IMR-90 (cell line): ENCODE measurements around the gene ASMTL. TPM values are rescaled to one million over a fixed set of nuclear protein-coding genes. Genes with fewer than 3 reads are reported as not detected.
"Not testable (repeated sequence)": the region's sequence is repeated elsewhere in the genome, so short reads cannot be mapped to it uniquely, and the experiment has no call there.

Experiments
- ATAC-seq: fragments of 200-7000 bp; cut with Tn5 transposase; 2 replicates; pipeline ENCODE4 v1.9.1; 2020; ENCODE audit warnings: low read depth, mild to moderate bottlenecking, moderate library complexity
- BruUV-seq: library from RNA; stranded (reverse); fragments of 400-500 nt; replicated peaks from 2 replicates; lab custom pipeline; 2021; lab: Mats Ljungman, UMichigan
- CTCF ChIA-PET: fragments of 300-600 bp; formaldehyde crosslinking; extraction: SDS; loops from one replicate; lab custom pipeline; 2021; ENCODE audit warnings: antibody characterized with exemption; lab: Yijun Ruan, JAX
- POLR2A ChIA-PET: fragments of 300-600 bp; sonication (Branson Sonifier 250); formaldehyde crosslinking; loops from one replicate; lab custom pipeline; 2022; ENCODE audit warnings: antibody characterized with exemption; ENCODE audit not compliant: unreplicated experiment; lab: Charles Lee
- DNase-seq: peaks from one replicate; pipeline ENCODE4 v3.0.0; 2013
- H2AFZ ChIP-seq: replicated peaks from 2 replicates; pipeline ENCODE3; 2013; ENCODE audit warnings: low read length, mild to moderate bottlenecking; ENCODE audit not compliant: poor library complexity
- H2AK5ac ChIP-seq: 2 replicates; pipeline ENCODE4 v1.6.1; 2013; ENCODE audit warnings: low read depth, low read length, inconsistent platforms
- H2AK9ac ChIP-seq: replicated peaks from 2 replicates; pipeline ENCODE3; 2013; ENCODE audit warnings: mild to moderate bottlenecking, low read depth, low read length, moderate library complexity; ENCODE audit not compliant: poor library complexity
- H2BK120ac ChIP-seq: 2 replicates; pipeline ENCODE4 v1.6.1; 2013; ENCODE audit warnings: low read depth, low read length, inconsistent platforms
- H2BK15ac ChIP-seq: 3 replicates; pipeline ENCODE4 v1.6.1; 2013; ENCODE audit warnings: low read depth, low read length, inconsistent platforms
- H2BK20ac ChIP-seq: 2 replicates; pipeline ENCODE4 v1.6.1; 2013; ENCODE audit warnings: low read depth, mild to moderate bottlenecking, inconsistent platforms, low read length, moderate library complexity
- H2BK5ac ChIP-seq: 2 replicates; pipeline ENCODE4 v1.6.1; 2013; ENCODE audit warnings: mild to moderate bottlenecking, low read depth, low read length, inconsistent platforms; ENCODE audit not compliant: poor library complexity, severe bottlenecking
- H3K14ac ChIP-seq: replicated peaks from 2 replicates; pipeline ENCODE4 v1.6.1; 2013; ENCODE audit warnings: low read depth, low read length, inconsistent platforms
- H3K18ac ChIP-seq: 2 replicates; pipeline ENCODE4 v1.6.1; 2013; ENCODE audit warnings: low read depth, low read length, control low read depth
- H3K23ac ChIP-seq: 2 replicates; pipeline ENCODE4 v1.6.1; 2013; ENCODE audit warnings: low read depth, low read length, inconsistent platforms
- H3K27ac ChIP-seq: 2 replicates; pipeline ENCODE4 v1.5.1; 2013; ENCODE audit warnings: mild to moderate bottlenecking, control low read depth, low read length; ENCODE audit not compliant: insufficient read depth
- H3K27me3 ChIP-seq: 2 replicates; pipeline ENCODE4 v1.6.1; 2013; ENCODE audit warnings: low read length; ENCODE audit not compliant: control insufficient read depth, insufficient read depth
- H3K36me3 ChIP-seq: 2 replicates; pipeline ENCODE4 v1.6.1; 2013; ENCODE audit warnings: low read length, mixed read lengths; ENCODE audit not compliant: control insufficient read depth, insufficient read depth
- H3K4ac ChIP-seq: 2 replicates; pipeline ENCODE4 v1.6.1; 2013; ENCODE audit warnings: low read depth, low read length, inconsistent platforms
- H3K4me1 ChIP-seq: 2 replicates; pipeline ENCODE4 v1.6.1; 2013; ENCODE audit warnings: low read length, mixed read lengths; ENCODE audit not compliant: control insufficient read depth, insufficient read depth
- H3K4me2 ChIP-seq: 2 replicates; pipeline ENCODE4 v1.6.1; 2013; ENCODE audit warnings: low read depth, mild to moderate bottlenecking, control low read depth, low read length, moderate library complexity
- H3K4me3 ChIP-seq: 2 replicates; pipeline ENCODE4 v1.5.1; 2013; ENCODE audit warnings: low read depth, mild to moderate bottlenecking, control low read depth, low read length, moderate library complexity; ENCODE audit not compliant: insufficient read depth
- H3K56ac ChIP-seq: 2 replicates; pipeline ENCODE4 v1.6.1; 2013; ENCODE audit warnings: low read length, inconsistent platforms; ENCODE audit not compliant: insufficient read depth; ENCODE audit errors: extremely low read depth
- H3K79me1 ChIP-seq, 2 experiments: 2 replicates each; pipeline ENCODE4 v1.6.1; 2013; ENCODE audit warnings: low read length in 2 of 2, inconsistent platforms in 1 of 2, low read depth in 1 of 2
- H3K9ac ChIP-seq: 2 replicates; pipeline ENCODE4 v1.6.1; 2013; ENCODE audit warnings: low read depth, low read length, control low read depth
- H3K9me1 ChIP-seq: 2 replicates; pipeline ENCODE4 v1.6.1; 2013; ENCODE audit warnings: low read length, inconsistent platforms; ENCODE audit not compliant: insufficient read depth
- H3K9me3 ChIP-seq: 2 replicates; pipeline ENCODE4 v1.6.1; 2013; ENCODE audit warnings: low read length; ENCODE audit not compliant: control insufficient read depth, insufficient read depth
- H4K20me1 ChIP-seq: 2 replicates; pipeline ENCODE4 v1.6.1; 2013; ENCODE audit warnings: low read length, inconsistent platforms; ENCODE audit not compliant: insufficient read depth
- H4K5ac ChIP-seq: 2 replicates; pipeline ENCODE4 v1.6.1; 2013; ENCODE audit warnings: mild to moderate bottlenecking, low read depth, low read length, control low read depth
- H4K8ac ChIP-seq, 2 experiments: 2 replicates each; pipeline ENCODE4 v1.6.1; 2013; ENCODE audit warnings: low read depth in 2 of 2, low read length in 2 of 2, control low read depth in 1 of 2, inconsistent platforms in 1 of 2
- H4K91ac ChIP-seq: 2 replicates; pipeline ENCODE4 v1.6.1; 2013; ENCODE audit warnings: low read depth, low read length, inconsistent platforms; ENCODE audit not compliant: insufficient read depth
- WGBS, 2 experiments: methylation state at CpG; one replicate each; pipeline versions ENCODE4 v1.1.5 to v1.1.7; 2013; ENCODE audit warnings: missing lambda C conversion rate in 2 of 2; ENCODE audit not compliant: insufficient read length in 1 of 2; ENCODE audit errors: extremely low coverage in 2 of 2; 5-methylcytosine and 5-hydroxymethylcytosine counted together
- dilution Hi-C: fragments of 300-500 bp; cut with HindIII; formaldehyde crosslinking; loops from one replicate; pipeline ENCODE4 v1.14.3; 2018; ENCODE audit warnings: low sequenced_read_pairs; ENCODE audit not compliant: unreplicated experiment
- in situ Hi-C: fragments of 300-500 bp; cut with MboI; formaldehyde crosslinking; loops from 3 replicates; pipeline ENCODE4 v1.14.3; 2019; ENCODE audit warnings: low sequenced_read_pairs, inconsistent platforms, mixed read lengths
- intact Hi-C: fragments of 100-400 bp; cut with micrococcal nuclease; formaldehyde crosslinking; loops from 2 replicates; pipeline ENCODE4 v1.10.0; 2022
- polyA plus RNA-seq, 3 experiments: library from polyadenylated mRNA; depleted of rRNA; stranded (reverse); fragments of >200 nt; gene quantifications; 2 replicates each; pipeline ENCODE4 v1.2.3, GENCODE V29; 2012; ENCODE audit warnings: low replicate concordance in 1 of 3
- total RNA-seq: library from RNA; depleted of rRNA; stranded (reverse); fragments of >200 nt; gene quantifications from 2 replicates; pipeline ENCODE4 v1.2.3, GENCODE V29; 2012

Gene ASMTL
- total and polyA plus RNA-seq, 2 of the 4 experiments (the other 2 are of a cell fraction): 13.4 to 33.4 TPM

DNA sequence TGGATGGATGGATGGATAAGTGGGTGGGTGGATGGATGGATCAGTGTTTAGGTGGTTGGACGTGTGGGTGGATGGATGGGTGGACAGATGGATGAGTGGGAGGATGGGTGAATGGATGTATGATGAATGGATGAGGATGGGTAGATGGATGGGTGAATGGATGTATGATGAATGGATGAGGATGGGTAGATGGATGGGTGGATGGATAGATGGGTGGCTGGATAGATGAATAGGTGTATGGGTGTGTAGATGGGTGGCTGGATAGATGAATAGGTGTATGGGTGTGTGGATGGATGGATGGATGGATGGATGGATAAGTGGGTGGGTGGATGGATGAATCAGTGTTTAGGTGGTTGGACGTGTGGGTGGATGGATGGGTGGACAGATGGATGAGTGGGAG lies 21.9 kb upstream of the ASMTL start:
- H3K18ac ChIP-seq, POLR2A ChIA-PET, H3K27me3 ChIP-seq, H3K9ac ChIP-seq, H2BK20ac ChIP-seq, H4K5ac ChIP-seq, CTCF ChIA-PET, H2BK120ac ChIP-seq, H3K36me3 ChIP-seq, H4K8ac ChIP-seq, H3K27ac ChIP-seq, H3K4me2 ChIP-seq, H3K14ac ChIP-seq, H3K9me3 ChIP-seq, ATAC-seq, intact Hi-C loops, H2BK5ac ChIP-seq, H2AK5ac ChIP-seq, H3K56ac ChIP-seq, H3K23ac ChIP-seq, H3K4me1 ChIP-seq, H3K9me1 ChIP-seq, H3K4ac ChIP-seq, H2BK15ac ChIP-seq, BruUV-seq, H3K79me1 ChIP-seq, H2AK9ac ChIP-seq, H4K91ac ChIP-seq, H2AFZ ChIP-seq, H4K20me1 ChIP-seq, H3K4me3 ChIP-seq, dilution Hi-C loops, DNase-seq: not testable (repeated sequence)
- in situ Hi-C loops: loop anchor here (25.0 kb wide), 2 partner anchors 113 to 1338 kb away; partner anchors contain the start of gene AKAP17A
- 29% methylated on average over 2 of the region's 2 CpGs; no CpG with 5 or more reads in 1 of the 2 experiments for WGBS, 2 experiments
